Gastrocnemius medialis (tissue), 4 donors: Measurements from ENCODE around the gene CELSR1.

Source experiments
- POLR2A ChIP-seq, 2 donors: fragments of 450-650 bp; IDR thresholded peaks; one replicate each; pipeline ENCODE4 v1.6.1; 2017; ENCODE audit warnings: antibody characterized with exemption in 2 of 2, mild to moderate bottlenecking in 2 of 2, moderate library complexity in 2 of 2
- TF ChIP-seq, protein P1 (sequence below), 5 experiments: fragments of 450-650 bp in 3 of 5; fragments of 200-600 bp in 2 of 5; sonication (generic) in 2 of 5; IDR thresholded peaks in 4 of 5; conservative IDR thresholded peaks in 1 of 5; 1 replicate in 4 of 5; 2 replicates in 1 of 5; pipeline ENCODE4 v1.5.1; 2016 to 2019; ENCODE audit warnings: antibody characterized with exemption in 5 of 5, mild to moderate bottlenecking in 3 of 5, moderate library complexity in 3 of 5

DNA sequence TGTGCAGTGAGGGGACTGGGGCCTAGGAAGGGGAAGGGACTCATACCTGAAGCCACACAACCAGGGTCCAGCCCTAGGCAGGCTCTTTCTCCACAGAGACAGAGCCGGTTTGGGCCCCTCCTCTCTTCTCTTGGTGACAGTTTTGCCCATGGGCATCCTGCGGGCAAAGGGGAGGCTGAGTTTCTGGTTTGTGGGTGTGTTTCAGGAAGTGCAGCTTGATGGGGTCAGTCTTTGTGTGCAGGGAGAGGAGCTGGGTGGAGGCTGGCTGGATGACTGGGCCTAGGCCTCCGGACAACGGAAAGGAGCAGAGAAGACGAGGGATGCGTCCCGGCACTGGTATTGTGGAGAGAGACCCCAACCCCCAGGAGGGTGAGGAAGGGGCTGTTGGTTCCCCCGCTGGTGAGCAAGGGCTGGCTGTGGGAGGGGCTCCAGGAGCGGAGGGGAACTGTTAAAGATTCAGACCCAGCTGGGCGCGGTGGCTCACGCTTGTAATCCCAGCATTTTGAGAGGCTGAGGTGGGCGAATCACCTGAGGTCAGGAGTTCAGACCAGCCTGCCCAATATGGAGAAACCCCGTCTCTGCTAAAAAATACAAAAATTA is 23.4 kb upstream of the CELSR1 start:
- TF ChIP-seq, protein P1, sequence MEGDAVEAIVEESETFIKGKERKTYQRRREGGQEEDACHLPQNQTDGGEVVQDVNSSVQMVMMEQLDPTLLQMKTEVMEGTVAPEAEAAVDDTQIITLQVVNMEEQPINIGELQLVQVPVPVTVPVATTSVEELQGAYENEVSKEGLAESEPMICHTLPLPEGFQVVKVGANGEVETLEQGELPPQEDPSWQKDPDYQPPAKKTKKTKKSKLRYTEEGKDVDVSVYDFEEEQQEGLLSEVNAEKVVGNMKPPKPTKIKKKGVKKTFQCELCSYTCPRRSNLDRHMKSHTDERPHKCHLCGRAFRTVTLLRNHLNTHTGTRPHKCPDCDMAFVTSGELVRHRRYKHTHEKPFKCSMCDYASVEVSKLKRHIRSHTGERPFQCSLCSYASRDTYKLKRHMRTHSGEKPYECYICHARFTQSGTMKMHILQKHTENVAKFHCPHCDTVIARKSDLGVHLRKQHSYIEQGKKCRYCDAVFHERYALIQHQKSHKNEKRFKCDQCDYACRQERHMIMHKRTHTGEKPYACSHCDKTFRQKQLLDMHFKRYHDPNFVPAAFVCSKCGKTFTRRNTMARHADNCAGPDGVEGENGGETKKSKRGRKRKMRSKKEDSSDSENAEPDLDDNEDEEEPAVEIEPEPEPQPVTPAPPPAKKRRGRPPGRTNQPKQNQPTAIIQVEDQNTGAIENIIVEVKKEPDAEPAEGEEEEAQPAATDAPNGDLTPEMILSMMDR (IDR thresholded peaks at IDR 0.05 in 4 of 5, conservative IDR thresholded peaks at IDR 0.05 in 1 of 5): no peak
- TF ChIP-seq POLR2A (IDR thresholded peaks at IDR 0.05): no peak
